HuH-7.5 (cell line): ENCODE results near the gene BAIAP2.
"Not testable (repeated sequence)": the region's sequence is repeated elsewhere in the genome, so short reads cannot be mapped to it uniquely, and the experiment has no call there.

Experiments
- DNase-seq: peaks from one replicate; pipeline ENCODE4 v3.0.0; 2011; ENCODE audit warnings: low spot score

BAIAP2 gene

DNA sequence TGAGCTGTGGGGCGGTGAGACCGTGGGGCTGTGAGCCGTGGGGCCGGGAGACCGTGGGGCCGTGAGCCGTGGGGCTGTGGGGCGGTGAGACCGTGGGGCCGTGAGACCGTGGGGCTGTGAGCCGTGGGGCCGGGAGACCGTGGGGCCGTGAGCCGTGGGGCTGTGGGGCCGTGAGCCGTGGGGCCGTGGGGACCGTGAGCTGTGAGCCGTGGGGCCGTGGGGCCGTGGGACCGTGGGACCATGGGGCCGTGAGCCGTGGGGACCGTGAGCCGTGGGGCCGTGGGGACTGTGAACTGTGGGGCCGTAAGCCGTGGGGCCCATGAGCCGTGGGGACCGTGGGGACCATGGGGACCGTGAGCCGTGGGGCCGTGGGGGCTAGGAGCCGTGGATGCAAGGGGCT lies 105.7 kb downstream of the BAIAP2 start:
- no peak for DNase-seq

- peak; percentile 92 for DNase-seq
Measured at GRCh38 chr17:81142301-81143199, 107.6 kb downstream of the BAIAP2 start.

- no peak for DNase-seq
Measured at GRCh38 chr17:81143200-81143527, 108.2 kb downstream of the BAIAP2 start.

- no peak for DNase-seq
Measured at GRCh38 chr17:81143717-81144422, 108.9 kb downstream of the BAIAP2 start.

DNA sequence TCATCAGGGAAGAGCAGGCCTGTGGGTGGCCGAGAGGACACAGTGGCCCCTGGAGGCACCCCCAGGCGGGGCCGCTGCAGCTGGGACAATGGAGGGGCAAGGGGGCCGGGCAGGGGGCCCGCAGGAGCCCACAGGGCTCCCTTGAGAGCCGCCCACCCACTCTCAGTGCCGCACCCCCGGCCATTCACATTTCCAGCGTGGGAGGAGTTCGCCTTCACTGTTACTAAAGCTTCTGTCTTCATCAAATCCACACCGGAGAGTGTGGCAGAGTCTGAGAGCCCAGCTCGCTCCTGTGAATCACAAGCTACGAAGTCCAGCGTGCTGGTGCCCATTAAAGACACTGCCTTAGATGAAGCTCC lies 109.5 kb downstream of the BAIAP2 start:
- no peak for DNase-seq

GRCh38 chr17:81146208-81146607 lies 111.3 kb downstream of the BAIAP2 start:
- not testable (repeated sequence) for DNase-seq

GRCh38 chr17:81147701-81148100 lies 112.8 kb downstream of the BAIAP2 start:
- no peak for DNase-seq

DNA sequence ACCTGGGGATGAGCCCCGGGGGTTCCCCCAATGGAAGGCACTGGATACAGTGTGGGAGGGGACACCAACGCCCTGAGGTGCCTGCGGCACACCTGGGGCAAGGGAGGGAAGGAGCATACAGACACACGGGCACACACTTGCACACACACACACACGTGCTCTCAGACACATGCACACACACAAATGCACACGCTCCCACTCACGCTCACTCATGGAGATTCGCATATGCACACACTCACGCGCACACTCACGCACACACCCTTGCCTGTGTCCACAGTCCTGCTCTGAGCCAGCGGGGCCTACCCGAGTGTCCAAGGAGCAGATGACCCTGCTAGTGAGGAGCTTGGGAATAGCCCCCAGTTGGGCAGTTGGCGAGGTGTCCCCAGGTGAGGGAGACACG lies 113.6 kb downstream of the BAIAP2 start:
- DNase-seq, result no peak

DNA sequence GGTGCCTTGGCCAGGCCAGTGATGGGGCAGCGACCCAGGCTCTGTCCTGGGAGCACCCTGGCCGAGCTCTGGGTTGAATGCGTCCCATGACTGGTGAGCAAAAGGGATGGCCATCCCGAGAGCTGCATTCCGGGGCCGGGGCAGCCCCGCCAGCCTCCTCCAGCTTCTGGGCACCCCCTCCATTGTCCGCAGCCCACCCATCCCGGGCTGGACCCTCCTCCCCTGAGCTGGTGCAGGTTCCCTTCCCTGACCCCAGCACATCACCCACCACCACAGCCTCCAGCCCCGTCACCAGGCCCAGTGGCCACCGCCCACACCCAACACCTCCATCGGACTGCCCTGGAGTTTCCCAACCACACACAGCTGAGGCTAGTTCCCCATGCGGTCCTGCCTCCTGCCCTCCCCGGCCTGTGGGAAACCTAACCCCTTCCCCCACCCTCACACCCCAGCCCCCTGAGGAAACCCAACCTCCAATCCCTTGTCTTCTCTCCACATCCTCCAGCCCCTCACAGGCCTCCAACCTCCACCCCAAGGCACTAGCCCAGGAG lies 114.1 kb downstream of the BAIAP2 start:
- no peak for DNase-seq

- no peak for DNase-seq
Measured at GRCh38 chr17:81150377-81151077, 115.6 kb downstream of the BAIAP2 start.

DNA sequence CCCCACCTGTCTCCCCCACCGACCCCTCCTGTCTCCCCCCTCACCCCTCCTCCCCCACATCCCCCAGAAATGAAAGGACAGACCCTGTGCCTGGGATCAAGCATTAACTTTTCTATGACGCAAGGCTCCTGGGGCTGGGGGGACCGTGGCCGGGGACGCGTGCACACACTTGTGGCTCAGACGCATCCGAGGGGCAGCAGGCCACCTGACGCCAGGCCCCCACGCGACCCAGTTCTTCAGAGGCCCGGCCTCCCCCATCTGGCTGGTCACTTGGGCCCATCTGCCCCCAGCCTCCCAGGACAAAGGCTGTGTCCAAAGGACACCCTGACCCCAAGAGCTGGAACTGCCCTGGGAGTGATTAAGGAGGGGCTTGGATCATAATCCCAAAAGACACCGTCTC lies 116.3 kb downstream of the BAIAP2 start:
- no peak for DNase-seq

GRCh38 chr17:81152288-81152828 lies 117.4 kb downstream of the BAIAP2 start:
- no peak for DNase-seq

DNA sequence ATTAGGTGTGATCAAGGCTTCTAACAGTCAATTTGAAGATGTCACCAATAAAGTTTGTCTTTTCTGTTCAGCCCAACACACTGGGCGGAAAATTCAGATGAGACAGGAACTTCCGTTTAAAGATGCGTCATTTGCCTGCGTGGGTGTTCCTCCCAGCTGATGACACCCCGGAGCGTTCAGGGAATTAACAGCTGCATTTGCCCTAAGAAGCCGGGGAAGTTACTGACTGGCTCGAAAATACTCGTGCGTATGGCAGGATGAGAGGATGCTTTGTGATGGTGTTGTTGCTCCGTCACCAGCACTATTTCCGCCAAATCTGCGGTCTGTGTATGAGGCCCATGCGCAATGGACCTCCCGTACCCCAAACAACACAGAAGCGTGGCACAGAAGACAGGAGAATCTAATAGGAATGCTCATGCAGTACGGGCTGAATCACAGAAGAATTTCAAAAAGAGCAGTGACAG lies 118.4 kb downstream of the BAIAP2 start:
- DNase-seq, result no peak

GRCh38 chr17:81154016-81154415 lies 119.1 kb downstream of the BAIAP2 start:
- not testable (repeated sequence) for DNase-seq

DNA sequence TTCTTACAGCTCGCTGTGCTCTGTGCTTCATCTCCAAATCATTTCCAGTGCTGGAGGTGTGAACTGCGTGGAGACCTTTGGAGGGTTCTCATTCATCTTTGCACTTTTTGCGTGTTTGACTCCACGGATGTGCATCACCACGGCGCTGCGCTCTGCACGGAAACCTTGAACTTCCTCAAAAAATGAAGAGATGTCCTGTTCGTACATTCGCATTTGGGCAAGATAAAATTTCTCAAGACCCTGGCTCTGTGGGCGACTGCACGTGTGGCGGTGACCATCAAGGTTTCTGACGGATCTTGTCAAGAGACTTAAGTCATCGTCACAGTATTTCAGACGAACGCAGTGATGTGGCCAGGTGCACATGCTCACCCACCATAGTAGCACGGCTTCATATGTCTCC lies 120.0 kb downstream of the BAIAP2 start:
- no peak for DNase-seq

DNA sequence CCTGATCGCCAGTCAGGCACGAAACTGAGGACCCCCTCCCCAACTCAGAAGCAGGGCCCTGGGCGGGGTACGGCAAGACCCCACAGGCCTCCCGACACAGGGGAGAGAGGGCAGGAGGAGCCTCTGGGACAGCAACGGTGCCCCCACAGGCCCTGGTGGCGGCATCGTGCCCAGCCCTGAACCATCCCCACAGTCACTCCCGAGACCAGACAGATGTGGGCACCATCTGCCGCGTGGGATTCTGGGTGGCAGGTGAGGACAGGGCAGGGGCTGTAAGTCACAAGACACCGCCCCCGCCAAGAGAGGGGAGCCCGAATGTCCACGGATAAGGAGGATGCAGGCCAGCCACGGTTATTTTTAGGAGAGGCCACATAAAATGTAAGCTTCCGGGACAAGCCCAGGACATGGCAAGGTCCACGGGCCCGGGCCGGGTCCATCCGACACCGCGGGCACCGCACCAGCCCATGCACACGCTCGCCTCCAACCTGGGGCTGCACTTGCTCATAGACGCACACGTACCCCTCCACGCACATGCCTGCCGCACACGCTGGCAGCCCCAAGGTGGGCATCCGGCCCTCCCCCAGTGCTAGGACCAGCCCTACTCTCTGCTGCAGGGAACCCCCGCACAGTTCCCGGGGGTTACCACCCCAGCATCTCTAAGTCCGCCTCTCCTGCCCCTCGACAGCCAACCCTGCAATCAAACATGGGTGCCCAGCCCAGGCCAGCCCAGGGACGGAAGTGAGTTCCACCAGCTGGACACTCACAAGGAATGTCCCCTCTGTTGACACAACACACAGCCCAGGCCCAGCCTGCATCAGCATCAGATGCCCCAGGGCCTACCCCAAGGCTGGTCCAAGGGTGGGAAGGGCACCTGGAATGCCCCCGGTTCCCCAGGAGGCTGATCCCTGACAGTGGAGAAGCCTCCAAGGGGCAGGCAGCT lies 122.2 kb downstream of the BAIAP2 start:
- DNase-seq, result no peak

- no peak for DNase-seq
Measured at GRCh38 chr17:81157848-81158687, 123.1 kb downstream of the BAIAP2 start.

GRCh38 chr17:81158688-81159590 lies 124.0 kb downstream of the BAIAP2 start:
- DNase-seq, result no peak

DNA sequence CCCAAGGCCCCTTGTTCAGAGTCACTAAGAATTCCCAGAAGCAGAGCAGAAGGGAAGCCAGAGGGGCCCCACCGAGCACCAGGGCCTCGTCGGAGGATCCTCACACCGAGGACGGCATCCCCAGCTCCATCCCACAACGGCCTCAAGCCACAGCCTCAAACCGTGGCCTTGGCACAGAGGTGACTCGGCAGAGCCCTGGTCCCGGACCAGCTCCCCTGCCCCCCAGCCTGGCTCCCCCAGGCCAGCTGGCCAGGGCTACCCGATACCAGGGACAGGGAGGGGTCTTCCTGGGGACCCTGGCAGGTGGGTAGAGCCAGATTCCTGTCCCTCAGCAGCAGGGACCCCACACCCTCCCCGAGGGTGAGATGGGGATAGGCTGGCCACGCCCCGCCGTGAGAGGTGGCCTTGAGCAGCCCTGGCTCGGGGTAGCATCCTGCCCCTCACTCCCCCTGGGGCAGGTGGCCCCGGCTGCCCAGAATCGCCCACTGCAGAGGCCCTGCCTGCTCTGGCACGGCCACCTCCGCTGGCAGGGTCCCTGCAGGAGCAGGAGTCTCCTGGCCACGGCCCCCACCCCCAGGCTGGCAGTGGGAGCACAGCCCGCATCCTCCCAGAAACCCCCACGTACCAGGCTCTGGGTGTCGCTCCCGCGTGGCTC lies 124.8 kb downstream of the BAIAP2 start:
- no peak for DNase-seq
